HepG2 (cell line): ENCODE data around the gene EXOC3. TPM values are rescaled to one million over a fixed set of nuclear protein-coding genes. Genes with fewer than 3 reads are reported as not detected.

ENCODE experiments used
- ATAC-seq: fragments of 200-7000 bp; cut with Tn5 transposase; 3 replicates; pipeline ENCODE4 v1.9.1; 2020; ENCODE audit warnings: mild to moderate bottlenecking, moderate library complexity
- BruUV-seq: library from RNA; stranded (reverse); fragments of 400-500 nt; replicated peaks from 2 replicates; lab custom pipeline; 2021; lab: Mats Ljungman, UMichigan
- CTCF ChIA-PET: fragments of 300-600 bp; formaldehyde crosslinking; extraction: SDS; loops from one replicate; lab custom pipeline; 2021; ENCODE audit warnings: low total read pairs, inconsistent platforms, low intra/inter-chr PET ratio; lab: Yijun Ruan, JAX
- POLR2A ChIA-PET: fragments of 350-600 bp; sonication (Branson Sonifier 250); formaldehyde crosslinking; loops from one replicate; lab custom pipeline; 2020; ENCODE audit warnings: antibody characterized with exemption, inconsistent platforms; lab: Yijun Ruan, JAX
- DNase-seq: peaks from one replicate; pipeline ENCODE4 v3.0.0-alpha.2; 2015; ENCODE audit warnings: low spot score
- FAIRE-seq: peaks from 3 replicates; lab custom pipeline; 2011; peaks lifted over from hg19 to GRCh38; lab: Jason Lieb, UNC
- H2AFZ ChIP-seq: one replicate; pipeline ENCODE4 v1.6.1; 2011; ENCODE audit warnings: low read length, inconsistent platforms
- H3K27ac ChIP-seq: fragments of 300-600 bp; 3 replicates; pipeline ENCODE4 v1.8.0; 2011; ENCODE audit warnings: mixed run types, mild to moderate bottlenecking, mixed read lengths, low read length, inconsistent platforms; ENCODE audit not compliant: insufficient read depth; ENCODE audit errors: extremely low read length
- H3K27me3 ChIP-seq, 2 experiments: fragments of 200-600 bp in 1 of 2; 2 replicates in 1 of 2; 3 replicates in 1 of 2; pipeline versions ENCODE4 v1.6.0 to v1.8.0; 2011; ENCODE audit warnings: low read length in 2 of 2, mild to moderate bottlenecking in 2 of 2, moderate library complexity in 2 of 2, inconsistent platforms in 1 of 2; ENCODE audit not compliant: insufficient read depth in 2 of 2, control insufficient read depth in 1 of 2
- H3K36me3 ChIP-seq, 2 experiments: fragments of 200-600 bp in 1 of 2; replicated peaks in 1 of 2; 2 replicates in 1 of 2; 3 replicates in 1 of 2; pipeline versions ENCODE4 v1.5.1 to v1.8.0; 2011; ENCODE audit warnings: low read length in 2 of 2, inconsistent platforms in 1 of 2; ENCODE audit not compliant: insufficient read depth in 2 of 2, control insufficient read depth in 1 of 2
- H3K4me1 ChIP-seq: 2 replicates; pipeline ENCODE4 v1.5.1; 2012; ENCODE audit warnings: low read length, inconsistent platforms; ENCODE audit not compliant: insufficient read depth
- H3K4me2 ChIP-seq: 2 replicates; pipeline ENCODE4 v1.6.0; 2011; ENCODE audit warnings: low read depth, low read length, inconsistent platforms
- H3K4me3 ChIP-seq, 3 experiments: fragments of 200-600 bp in 1 of 3; sonication (generic), shearing (Covaris generic) in 1 of 3; replicated peaks in 1 of 3; 2 replicates each; pipeline ENCODE4 v1.5.1; 2011 to 2016; ENCODE audit warnings: low read length in 3 of 3, inconsistent platforms in 2 of 3, low read depth in 2 of 3, mild to moderate bottlenecking in 2 of 3, control low read depth in 1 of 3, mixed read lengths in 1 of 3; ENCODE audit not compliant: insufficient read depth in 1 of 3
- H3K79me2 ChIP-seq: one replicate; pipeline ENCODE4 v1.6.1; 2011; ENCODE audit warnings: low read length, inconsistent platforms; ENCODE audit not compliant: insufficient read depth
- H3K9ac ChIP-seq: 2 replicates; pipeline ENCODE4 v1.6.0; 2011; ENCODE audit warnings: mild to moderate bottlenecking, low read depth, low read length, inconsistent platforms; ENCODE audit not compliant: insufficient read depth
- H3K9me3 ChIP-seq: 2 replicates; pipeline ENCODE4 v1.5.1; 2012; ENCODE audit warnings: mild to moderate bottlenecking, low read length
- H4K20me1 ChIP-seq: 2 replicates; pipeline ENCODE4 v1.6.0; 2011; ENCODE audit warnings: inconsistent platforms, mild to moderate bottlenecking, low read length, moderate library complexity; ENCODE audit not compliant: insufficient read depth
- EZH2 ChIP-seq: conservative IDR thresholded peaks from 2 replicates; pipeline ENCODE4 v1.6.1; 2012; ENCODE audit warnings: mild to moderate bottlenecking, low read depth, low read length, moderate library complexity
- HNRNPL ChIP-seq: fragments of 200-400 bp; formaldehyde crosslinking; IDR thresholded peaks from 2 replicates; pipeline ENCODE4 v1.6.1; 2017; ENCODE audit warnings: mild to moderate bottlenecking, low read depth, low read length
- RFXAP ChIP-seq: sonication (generic); formaldehyde crosslinking; IDR thresholded peaks from 2 replicates; pipeline ENCODE4 v1.4.0; 2020; ENCODE audit warnings: missing genetic modification reagents, borderline replicate concordance
- ZNF260 ChIP-seq: sonication (generic); formaldehyde crosslinking; IDR thresholded peaks from 2 replicates; pipeline ENCODE4 v1.4.0; 2020; ENCODE audit warnings: missing genetic modification reagents, low read depth, mild to moderate bottlenecking, borderline replicate concordance
- ZNF446 ChIP-seq: sonication (generic); formaldehyde crosslinking; IDR thresholded peaks from 2 replicates; pipeline ENCODE4 v1.5.0; 2020; ENCODE audit warnings: mild to moderate bottlenecking, missing genetic modification reagents
- WGBS: methylation state at CpG from one replicate; pipeline ENCODE4 v1.1.6; 2017; ENCODE audit warnings: low lambda C conversion rate; 5-methylcytosine and 5-hydroxymethylcytosine counted together
- in situ Hi-C: cut with HindIII; loops from 2 replicates; pipeline ENCODE4 v1.10.0; 2017; ENCODE audit warnings: low pct_unique_long_range_greater_than_20kb; ENCODE audit not compliant: extremely low pct_ligation_motif_present
- intact Hi-C: fragments of 100-400 bp; cut with micrococcal nuclease; formaldehyde crosslinking; loops from one replicate; pipeline ENCODE4 v1.10.0; 2022; ENCODE audit not compliant: unreplicated experiment
- polyA plus RNA-seq, 8 experiments: library from polyadenylated mRNA; depleted of rRNA in 3 of 8; stranded (reverse) in 7 of 8; unstranded in 1 of 8; fragments of >200 nt; fragmentation: Illumina TruSeq in 4 of 8; extraction: Trizol in 4 of 8; gene quantifications; 2 replicates each; pipeline versions ENCODE4 v1.2.1 to v1.2.3, GENCODE V29; 2011 to 2016; ENCODE audit warnings: low read depth in 4 of 8, missing spikeins in 1 of 8, mixed read lengths in 1 of 8; ENCODE audit not compliant: insufficient read depth in 1 of 8
- total RNA-seq, 5 experiments: library from RNA; depleted of rRNA; stranded (reverse); fragments of >200 nt; fragmentation: Illumina TruSeq; extraction: Trizol; gene quantifications; 2 replicates each; pipeline ENCODE4 v1.2.3, GENCODE V29; 2016; ENCODE audit warnings: low read depth in 1 of 5
- TF ChIP-seq, protein P1 (sequence below): sonication (generic); formaldehyde crosslinking; IDR thresholded peaks from 2 replicates; pipeline ENCODE4 v1.8.1; 2023; ENCODE audit warnings: mild to moderate bottlenecking, moderate library complexity, missing genetic modification reagents

Gene EXOC3
- total and polyA plus RNA-seq, 2 of the 13 experiments (the other 11 are each of a cell fraction or from before 2014, with no cell fraction given): 9.2 to 20.5 TPM

GRCh38 chr5:496028-496427, 53.1 kb downstream of the EXOC3 start:
- ATAC-seq (no peak), FAIRE-seq (no peak), DNase-seq (no peak)
- POLR2A ChIA-PET: no interaction called here
- 0 out of 2 replicates have a peak, but pooled peaks cover 3% of the 10 kb centered on the region for H4K20me1 ChIP-seq
- no peak overlapping the region for H3K9ac ChIP-seq
- no peak for TF ChIP-seq ZNF446 (CRISPR knock-in tag)
- TF ChIP-seq RFXAP (CRISPR knock-in tag): no peak
- TF ChIP-seq, protein P1, sequence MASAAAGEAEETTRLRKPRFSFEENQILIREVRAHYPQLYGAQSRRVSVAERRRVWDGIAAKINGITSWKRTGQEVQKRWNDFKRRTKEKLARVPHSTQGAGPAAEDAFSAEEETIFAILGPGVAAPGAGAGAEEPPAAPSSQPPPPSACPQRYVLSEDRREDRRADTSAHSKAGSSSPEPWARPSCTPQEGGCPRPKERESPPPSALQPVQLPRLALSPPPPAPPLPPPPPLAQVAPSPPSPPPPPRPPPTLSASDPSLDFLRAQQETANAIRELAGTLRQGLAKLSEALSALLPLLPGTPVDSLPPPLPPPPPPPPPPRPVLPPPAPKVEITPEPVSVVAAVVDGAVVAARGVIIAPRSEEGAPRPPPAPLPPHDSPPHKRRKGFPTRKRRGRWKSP (CRISPR knock-in tag): no peak
- H3K36me3 ChIP-seq: no peaks in the 10 kb centered on the region
- H3K27ac ChIP-seq: no peak overlapping the region
- no peaks in the 10 kb centered on the region for H3K79me2 ChIP-seq
- H3K4me3 ChIP-seq: no peak overlapping the region
- CTCF ChIA-PET: no interaction called here
- in situ Hi-C loops (no loop called here), intact Hi-C loops (no loop called here)
- WGBS: 24% methylated on average over 5 of the region's 19 CpGs
- no peaks in the 10 kb centered on the region for H3K9me3 ChIP-seq
- H3K4me1 ChIP-seq: no peaks in the 10 kb centered on the region
- no peak overlapping the region for H3K4me2 ChIP-seq
- H3K27me3 ChIP-seq: peaks cover 23 to 80% of the 10 kb centered on the region in 2 experiments
- no TSS peak for BruUV-seq
- no peak overlapping the region for H2AFZ ChIP-seq

- no peaks in the 10 kb centered on the region for H3K36me3 ChIP-seq
- no TSS peak for BruUV-seq
- TF ChIP-seq EZH2: 0 out of 2 replicates have a peak, but pooled peaks have one; percentile 31
- TF ChIP-seq HNRNPL: 0 out of 2 replicates have a peak, but pooled peaks have one; percentile 19
- no peak for TF ChIP-seq ZNF260 (CRISPR knock-in tag)
- no peak for DNase-seq
- in situ Hi-C loops (no loop called here), intact Hi-C loops (no loop called here)
- H3K9ac ChIP-seq: no peak overlapping the region
- no peaks in the 10 kb centered on the region for H3K79me2 ChIP-seq
- 0 out of 2 replicates have a peak, but pooled peaks cover 3% of the 10 kb centered on the region for H4K20me1 ChIP-seq
- 19% methylated on average over 11 of the region's 22 CpGs for WGBS
- H3K27ac ChIP-seq: no peak overlapping the region
- H3K4me3 ChIP-seq: no peak overlapping the region
- H2AFZ ChIP-seq: no peak overlapping the region
- CTCF ChIA-PET: no interaction called here
- peaks cover 23 to 86% of the 10 kb centered on the region in 2 experiments for H3K27me3 ChIP-seq
- H3K9me3 ChIP-seq: no peaks in the 10 kb centered on the region
- H3K4me2 ChIP-seq: no peak overlapping the region
- FAIRE-seq: no peak
- POLR2A ChIA-PET: no interaction called here
- H3K4me1 ChIP-seq: no peaks in the 10 kb centered on the region
- no peak for ATAC-seq
Observed at GRCh38 chr5:497090-497700, 54.2 kb downstream of the EXOC3 start.
